IgD-negative memory B cell (primary cell): ENCODE measurements around the gene MT1B. TPM values are rescaled to one million over a fixed set of nuclear protein-coding genes. Genes with fewer than 3 reads are reported as not detected.

ENCODE experiments used
- H3K27ac Mint-ChIP-seq, 3 donors: one replicate each; pipeline ENCODE4 v1.8.0; 2020 to 2022; ENCODE audit warnings: mild to moderate bottlenecking in 3 of 3, mixed read lengths in 3 of 3, moderate library complexity in 1 of 3
- H3K27me3 Mint-ChIP-seq: one replicate; pipeline ENCODE4 v1.8.0; 2021; ENCODE audit warnings: mixed read lengths
- H3K36me3 Mint-ChIP-seq: one replicate; pipeline ENCODE4 v1.8.0; 2020; ENCODE audit warnings: mild to moderate bottlenecking, mixed read lengths
- H3K4me1 Mint-ChIP-seq, 3 donors: one replicate each; pipeline ENCODE4 v1.8.0; 2020 to 2022; ENCODE audit warnings: mixed read lengths in 3 of 3, mild to moderate bottlenecking in 1 of 3
- H3K4me3 Mint-ChIP-seq, 4 donors: one replicate each; pipeline ENCODE4 v1.8.0; 2020 to 2022; ENCODE audit warnings: mild to moderate bottlenecking in 4 of 4, mixed read lengths in 4 of 4, moderate library complexity in 3 of 4
- H3K9me3 Mint-ChIP-seq, 3 donors: one replicate each; pipeline ENCODE4 v1.8.0; 2020 to 2021; ENCODE audit warnings: mixed read lengths in 3 of 3, mild to moderate bottlenecking in 1 of 3
- polyA plus RNA-seq: library from polyadenylated mRNA; unstranded; fragments of 300-500 nt; fragmentation: Illumina TruSeq; gene quantifications from one replicate; pipeline ENCODE4 v1.2.3, GENCODE V29; 2021

MT1B gene
- polyA plus RNA-seq, 1 donor from 2014 or later, result not detected

GRCh38 chr16:56628486-56629350, 23.0 kb upstream of the MT1B start:
- Mint-ChIP-seq H3K4me1 (peaks cover 6 to 22% (median 12%) of the 10 kb centered on the region in 3 donors), H3K36me3 (no peaks in the 10 kb centered on the region), H3K4me3 (no peak overlapping the region), H3K9me3 (no peaks in the 10 kb centered on the region), H3K27me3 (peaks cover 46% of the 10 kb centered on the region), H3K27ac (no peak overlapping the region)

DNA sequence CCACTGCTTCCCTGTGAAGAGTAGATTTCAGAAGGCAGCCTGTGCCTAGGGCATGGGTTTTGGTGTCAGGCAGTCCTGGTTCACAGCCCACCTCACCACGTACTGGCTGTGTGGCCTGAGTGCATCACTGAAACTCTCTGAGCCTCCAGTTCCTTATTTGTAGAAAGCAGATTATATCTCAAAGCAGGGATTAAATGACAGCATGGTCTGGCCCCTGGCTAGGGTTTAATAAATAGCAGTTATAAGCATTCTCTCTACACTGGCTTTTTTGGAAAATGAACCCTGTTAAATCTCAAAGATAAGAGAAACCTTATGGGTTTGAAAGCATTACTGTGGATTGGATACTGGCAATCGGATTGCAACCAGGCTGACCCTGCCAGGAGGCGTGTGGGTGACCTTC, 22.2 kb upstream of the MT1B start:
- Mint-ChIP-seq H3K9me3 (no peaks in the 10 kb centered on the region), H3K27ac (no peak overlapping the region), H3K4me1 (peaks cover 6 to 22% (median 10%) of the 10 kb centered on the region in 3 donors), H3K4me3 (no peak overlapping the region), H3K27me3 (peaks cover 50% of the 10 kb centered on the region), H3K36me3 (no peaks in the 10 kb centered on the region)

- H3K9me3 Mint-ChIP-seq, result no peaks in the 10 kb centered on the region
- H3K4me1 Mint-ChIP-seq, result peaks cover 11 to 22% (median 11%) of the 10 kb centered on the region in 3 donors
- no peak overlapping the region for H3K27ac Mint-ChIP-seq
- no peaks in the 10 kb centered on the region for H3K36me3 Mint-ChIP-seq
- peaks cover 51% of the 10 kb centered on the region for H3K27me3 Mint-ChIP-seq
- H3K4me3 Mint-ChIP-seq, result no peak overlapping the region
These were observed 21.6 kb upstream of the MT1B start for GRCh38 chr16:56630134-56630533.

DNA sequence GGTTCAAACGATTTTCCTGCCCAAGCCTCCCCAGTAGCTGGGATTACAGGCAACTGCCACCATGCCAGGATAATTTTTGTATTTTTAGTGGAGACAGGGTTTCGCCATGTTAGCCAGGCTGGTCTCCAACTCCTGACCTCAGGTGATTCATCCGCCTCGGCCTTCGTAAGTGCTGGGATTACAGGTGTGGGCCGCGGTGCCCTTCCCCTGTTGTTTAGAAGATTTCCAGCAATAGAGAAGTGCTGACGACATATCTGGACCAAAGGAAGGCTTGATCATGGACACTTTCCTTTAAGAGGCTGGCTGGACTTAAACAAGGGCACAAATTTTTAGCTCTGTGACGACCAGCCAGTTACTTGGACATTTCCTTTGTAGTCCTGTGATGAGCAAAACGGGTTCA, 20.5 kb upstream of the MT1B start:
- no peak overlapping the region for H3K27ac Mint-ChIP-seq
- peaks cover 50% of the 10 kb centered on the region for H3K27me3 Mint-ChIP-seq
- no peak overlapping the region for H3K4me3 Mint-ChIP-seq
- no peaks in the 10 kb centered on the region for H3K36me3 Mint-ChIP-seq
- H3K4me1 Mint-ChIP-seq, result peaks cover 9 to 21% (median 11%) of the 10 kb centered on the region in 3 donors
- no peaks in the 10 kb centered on the region for H3K9me3 Mint-ChIP-seq

DNA sequence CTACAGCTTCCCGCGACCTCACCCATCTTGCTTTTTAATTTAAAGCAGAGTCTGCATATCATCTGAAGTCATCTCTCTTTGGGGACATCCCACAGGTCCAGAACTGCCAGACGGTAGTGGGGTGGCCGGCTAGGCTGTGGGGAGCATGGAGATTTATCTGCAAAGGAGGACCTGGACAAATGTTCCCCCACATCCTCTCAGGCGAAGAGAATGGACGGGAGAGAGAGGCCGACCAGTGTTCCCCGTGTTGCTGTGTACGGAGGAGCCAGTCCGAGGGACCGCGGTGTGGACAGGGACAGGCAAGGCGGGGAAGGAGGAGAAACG, 19.9 kb upstream of the MT1B start:
- H3K4me3 Mint-ChIP-seq, result peak overlapping the region in 3 of 4 donors; percentile 51 to 60 (median 58)
- peaks cover 9 to 21% (median 11%) of the 10 kb centered on the region in 3 donors for H3K4me1 Mint-ChIP-seq
- H3K27me3 Mint-ChIP-seq, result peaks cover 53% of the 10 kb centered on the region
- no peaks in the 10 kb centered on the region for H3K9me3 Mint-ChIP-seq
- H3K36me3 Mint-ChIP-seq, result no peaks in the 10 kb centered on the region
- no peak overlapping the region for H3K27ac Mint-ChIP-seq

- Mint-ChIP-seq H3K27ac (no peak within 1 kb of the TSS), H3K9me3 (no peaks in the 10 kb centered on the region), H3K4me1 (peaks cover 9 to 21% (median 11%) of the 10 kb centered on the region in 3 donors), H3K4me3 (peak within 1 kb of the TSS in 3 of 4 donors; percentile 51 to 60 (median 58)), H3K36me3 (no peaks in the 10 kb centered on the region), H3K27me3 (peaks cover 55% of the 10 kb centered on the region)
These were observed 19.4 kb upstream of the MT1B start, which contains the start of gene MT1M for GRCh38 chr16:56632156-56632847. Gene MT1M (plus strand): TSS chr16:56632659. CDS start chr16:56632732, 73 bp downstream.

- Mint-ChIP-seq H3K9me3 (no peaks in the 10 kb centered on the region), H3K27me3 (peaks cover 61% of the 10 kb centered on the region), H3K4me1 (peaks cover 11 to 24% (median 11%) of the 10 kb centered on the region in 3 donors), H3K27ac (no peak overlapping the region), H3K4me3 (peak overlapping the region in 2 of 4 donors; percentile 45 to 55), H3K36me3 (no peaks in the 10 kb centered on the region)
These were observed 18.8 kb upstream of the MT1B start for GRCh38 chr16:56632848-56633365.

DNA sequence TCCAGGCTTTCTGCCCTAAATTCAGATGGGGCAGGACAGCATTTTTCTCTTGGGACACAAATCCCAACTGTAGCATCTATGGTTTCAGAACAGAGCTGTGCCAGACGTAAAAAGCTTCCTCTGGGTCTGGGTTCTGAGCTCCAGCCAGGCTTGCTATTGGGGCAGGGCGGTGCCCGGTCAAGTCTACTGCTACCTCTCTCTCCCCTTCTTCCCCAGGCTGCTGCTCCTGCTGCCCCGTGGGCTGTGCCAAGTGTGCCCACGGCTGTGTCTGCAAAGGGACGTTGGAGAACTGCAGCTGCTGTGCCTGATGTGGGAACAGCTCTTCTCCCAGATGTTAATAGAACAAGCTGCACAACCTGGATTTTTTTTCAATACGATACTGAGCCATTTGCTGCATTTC, 18.2 kb upstream of the MT1B start:
- Mint-ChIP-seq H3K4me3 (no peak overlapping the region), H3K27me3 (peaks cover 65% of the 10 kb centered on the region), H3K9me3 (no peaks in the 10 kb centered on the region), H3K27ac (no peak overlapping the region), H3K4me1 (peaks cover 11 to 26% (median 13%) of the 10 kb centered on the region in 3 donors), H3K36me3 (no peaks in the 10 kb centered on the region)

DNA sequence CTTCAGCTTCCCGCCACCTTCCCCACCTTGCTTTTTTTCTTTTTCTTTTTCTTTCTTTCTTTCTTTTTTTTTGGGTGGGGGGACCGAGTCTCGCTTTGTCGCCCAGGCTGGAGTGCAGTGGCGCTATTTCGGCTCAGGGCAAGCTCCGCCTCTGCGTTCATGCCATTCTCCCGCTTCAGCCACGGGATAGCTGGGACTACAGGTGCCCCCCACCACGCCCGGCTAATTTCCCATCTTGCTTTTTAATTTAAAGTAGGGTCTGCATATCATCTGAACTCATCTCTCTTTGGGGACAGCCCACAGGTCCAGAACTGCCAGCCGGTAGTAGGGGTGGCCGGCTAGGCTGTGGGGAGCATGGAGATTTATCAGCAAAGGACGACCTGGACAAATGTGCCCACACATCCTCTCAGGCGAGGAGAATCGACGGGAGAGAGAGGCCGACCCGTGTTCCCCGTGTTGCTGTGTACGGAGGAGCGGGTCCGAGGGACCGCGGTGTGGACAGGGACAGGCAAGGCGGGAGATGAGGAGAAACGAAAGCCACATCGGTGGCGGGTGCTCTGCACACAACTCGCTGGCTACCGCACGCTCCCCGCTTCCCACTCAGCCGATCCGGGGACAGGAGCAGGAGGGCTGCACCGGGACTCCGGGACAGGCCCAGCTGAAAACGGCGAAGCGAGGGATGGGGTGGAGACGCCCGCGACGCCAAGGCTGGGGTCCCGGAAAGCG, 16.8 kb upstream of the MT1B start:
- H3K27ac Mint-ChIP-seq, result no peak overlapping the region
- H3K27me3 Mint-ChIP-seq, result peaks cover 77% of the 10 kb centered on the region
- H3K36me3 Mint-ChIP-seq, result no peaks in the 10 kb centered on the region
- H3K4me3 Mint-ChIP-seq, result peak overlapping the region in 3 of 4 donors; percentile 26 to 66 (median 65)
- peaks cover 11 to 25% (median 13%) of the 10 kb centered on the region in 3 donors for H3K4me1 Mint-ChIP-seq
- no peaks in the 10 kb centered on the region for H3K9me3 Mint-ChIP-seq

DNA sequence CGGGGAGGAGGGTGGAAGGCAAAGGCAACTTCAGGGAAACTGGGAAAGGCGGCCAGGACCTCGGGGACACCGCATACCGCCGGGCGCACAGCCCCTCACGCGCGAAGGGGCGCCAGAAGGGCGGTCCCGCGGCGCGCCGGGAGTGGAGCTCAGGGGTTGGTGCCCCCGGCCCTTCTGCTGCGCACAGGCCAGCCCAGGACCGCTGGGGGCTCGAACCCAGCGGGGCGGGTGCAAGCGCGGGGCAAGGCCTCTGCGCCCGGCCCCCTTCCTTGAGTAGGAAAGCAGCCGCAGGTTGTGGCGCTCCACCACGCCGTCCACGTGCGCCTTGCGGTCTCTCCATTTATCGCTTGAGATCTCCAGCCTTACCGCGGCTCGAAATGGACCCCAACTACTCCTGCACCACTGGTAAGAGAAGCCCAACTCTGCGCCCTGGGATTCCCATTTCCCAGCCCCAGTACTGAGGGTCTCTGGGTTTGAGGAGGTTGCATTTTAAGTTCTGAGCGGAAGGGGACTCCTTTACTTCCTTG, 16.2 kb upstream of the MT1B start:
- H3K4me1 Mint-ChIP-seq, result peaks cover 5 to 19% (median 9%) of the 10 kb centered on the region in 3 donors
- H3K27ac Mint-ChIP-seq, result no peak overlapping the region
- H3K27me3 Mint-ChIP-seq, result peaks cover 82% of the 10 kb centered on the region
- no peaks in the 10 kb centered on the region for H3K36me3 Mint-ChIP-seq
- peak overlapping the region in 2 of 4 donors; percentile 70 to 71 for H3K4me3 Mint-ChIP-seq
- H3K9me3 Mint-ChIP-seq, result no peaks in the 10 kb centered on the region

DNA sequence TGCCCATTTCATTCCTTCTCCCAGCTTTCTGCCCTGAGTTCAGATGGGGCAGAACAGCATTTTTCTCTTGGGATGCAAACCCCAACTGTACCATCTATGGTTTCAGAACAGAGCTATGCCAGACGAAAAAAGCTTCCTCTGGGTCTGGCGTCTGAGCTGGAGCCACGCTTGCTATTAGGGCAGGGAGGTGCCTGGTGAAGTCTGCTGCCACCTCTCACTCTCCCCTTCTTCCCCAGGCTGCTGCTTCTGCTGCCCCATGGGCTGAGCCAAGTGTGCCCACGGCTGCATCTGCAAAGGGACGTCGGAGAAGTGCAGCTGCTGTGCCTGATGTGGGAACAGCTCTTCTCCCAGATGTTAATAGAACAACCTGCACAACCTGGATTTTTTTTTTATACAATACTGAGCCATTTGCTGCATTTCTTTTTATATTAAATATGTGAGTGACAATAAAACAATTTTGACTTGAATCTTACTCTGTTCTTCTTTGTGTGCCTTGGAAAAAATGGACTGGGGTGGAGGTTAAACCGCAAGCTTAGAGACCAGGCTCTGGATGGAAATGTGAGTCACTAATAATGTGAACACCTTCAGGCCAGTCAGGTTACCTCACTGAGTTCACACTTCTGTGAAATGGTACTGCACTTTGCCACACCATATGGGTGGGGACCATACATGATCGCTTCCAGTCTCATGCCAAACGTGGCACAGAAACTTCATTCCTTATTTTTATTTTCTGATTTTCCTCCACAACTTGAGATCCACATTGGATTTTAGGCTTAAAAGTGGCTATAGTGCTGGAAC, 14.9 kb upstream of the MT1B start:
- Mint-ChIP-seq H3K4me3 (no peak overlapping the region), H3K36me3 (no peaks in the 10 kb centered on the region), H3K4me1 (peaks cover 5 to 16% (median 9%) of the 10 kb centered on the region in 3 donors), H3K27ac (no peak overlapping the region), H3K9me3 (no peaks in the 10 kb centered on the region), H3K27me3 (peaks cover 82% of the 10 kb centered on the region)

GRCh38 chr16:56637814-56638750, 13.6 kb upstream of the MT1B start, which contains the start of gene MT1A:
Gene MT1A (plus strand): TSS chr16:56638666. CDS start chr16:56638739, 73 bp downstream.
- no peaks in the 10 kb centered on the region for H3K36me3 Mint-ChIP-seq
- H3K27ac Mint-ChIP-seq, result no peak within 1 kb of the TSS
- no peaks in the 10 kb centered on the region for H3K9me3 Mint-ChIP-seq
- peaks cover 70% of the 10 kb centered on the region for H3K27me3 Mint-ChIP-seq
- H3K4me1 Mint-ChIP-seq, result peaks cover 5 to 15% (median 9%) of the 10 kb centered on the region in 3 donors
- peak within 1 kb of the TSS in 2 of 4 donors; percentile 68 to 83 for H3K4me3 Mint-ChIP-seq

DNA sequence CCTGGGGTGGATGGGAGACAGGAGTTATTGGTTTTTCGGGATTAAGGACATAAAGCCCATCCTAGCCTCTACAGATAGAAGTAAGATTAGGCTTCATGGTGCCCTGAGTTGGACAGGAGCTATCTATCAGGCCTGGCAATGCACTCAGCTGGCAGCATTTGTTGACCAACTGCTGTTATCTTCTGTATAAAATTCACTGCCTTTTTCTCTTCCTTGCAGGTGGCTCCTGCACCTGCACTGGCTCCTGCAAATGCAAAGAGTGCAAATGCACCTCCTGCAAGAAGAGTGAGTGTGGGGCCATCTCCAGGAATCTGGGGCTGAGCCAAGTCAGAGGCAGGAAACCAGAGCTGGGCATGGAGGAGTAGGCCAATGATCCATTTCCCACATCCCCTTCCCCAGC, 12.6 kb upstream of the MT1B start:
- Mint-ChIP-seq H3K27me3 (peaks cover 61% of the 10 kb centered on the region), H3K36me3 (no peaks in the 10 kb centered on the region), H3K9me3 (no peaks in the 10 kb centered on the region), H3K4me3 (peak overlapping the region in 1 of 4 donors; percentile 68), H3K4me1 (peaks cover 11 to 21% (median 15%) of the 10 kb centered on the region in 3 donors), H3K27ac (no peak overlapping the region)
